HEK293T (cell line): ENCODE data around the gene ARID4A.

Experiments
- ARNT ChIP-seq: fragments of 450-650 bp; IDR thresholded peaks from 2 replicates; pipeline ENCODE4 v1.6.1; 2017; ENCODE audit warnings: mild to moderate bottlenecking
- BHLHE40 ChIP-seq: fragments of 450-650 bp; IDR thresholded peaks from 2 replicates; pipeline ENCODE4 v1.6.1; 2016; ENCODE audit warnings: mild to moderate bottlenecking, moderate library complexity, borderline replicate concordance
- ELF4 ChIP-seq: fragments of 450-650 bp; IDR thresholded peaks from 2 replicates; pipeline ENCODE4 v1.6.1; 2017; ENCODE audit warnings: antibody characterized with exemption
- FOXA1 ChIP-seq: fragments of 450-650 bp; IDR thresholded peaks from 2 replicates; pipeline ENCODE4 v1.6.1; 2016; ENCODE audit warnings: mild to moderate bottlenecking
- HDGF ChIP-seq: fragments of 450-650 bp; IDR thresholded peaks from 2 replicates; pipeline ENCODE4 v1.6.1; 2017; ENCODE audit warnings: antibody characterized with exemption, borderline replicate concordance

DNA sequence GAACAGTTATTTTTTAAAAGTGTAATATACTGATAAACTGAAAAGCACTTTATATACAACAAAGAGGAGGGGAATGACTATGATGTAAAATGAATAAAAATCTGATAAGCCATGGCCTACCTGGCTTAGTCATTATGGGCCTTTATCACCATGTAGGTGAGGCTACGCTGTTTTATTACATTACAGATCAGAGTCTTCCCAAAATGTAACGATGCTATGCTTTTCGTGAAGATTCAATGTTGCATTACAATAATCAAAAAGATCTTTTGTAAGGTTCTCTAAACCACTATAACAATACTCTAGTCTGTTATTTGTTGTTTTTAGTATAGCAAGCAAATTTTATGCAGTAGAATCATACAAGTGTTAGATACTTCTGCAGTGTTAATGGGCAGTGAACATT is 34.2 kb downstream of the ARID4A start:
- TF ChIP-seq BHLHE40 (no peak), HDGF (no peak), FOXA1 (no peak), ELF4 (no peak), ARNT (no peak)
